Stimulated activated CD4-positive, alpha-beta T cell treated with anti-CD3 and anti-CD28 coated beads, Interleukin-1b, Interleukin-23, amount 100 ng/mL, for 48 hours (primary cell): Measurements from ENCODE around the gene DOCK4.

ENCODE experiments used
- DNase-seq: peaks from one replicate; pipeline ENCODE4 v3.0.0-alpha.2; 2020

The DOCK4 gene

GRCh38 chr7:112190120-112190519 is 16.1 kb downstream of the DOCK4 start:
- no peak for DNase-seq

DNA sequence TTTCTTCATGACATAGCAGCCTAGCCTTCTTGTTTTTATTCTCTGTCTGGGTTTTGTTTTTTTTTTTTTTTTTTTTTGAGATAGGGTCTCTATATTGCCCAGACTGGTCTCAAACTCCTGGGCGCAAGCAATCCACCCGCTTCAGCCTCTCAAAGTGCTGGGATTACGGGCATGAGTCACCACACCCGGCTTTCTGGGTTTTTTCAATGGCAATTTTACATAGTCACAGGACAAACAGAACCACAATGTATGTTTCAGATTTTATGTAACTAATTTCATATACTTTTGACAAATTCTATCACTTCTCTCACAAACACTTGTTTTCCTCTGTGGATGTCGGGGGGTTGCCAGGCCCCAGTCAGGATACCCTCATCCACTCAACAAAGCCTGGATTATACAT is 16.5 kb downstream of the DOCK4 start:
- no peak for DNase-seq

DNA sequence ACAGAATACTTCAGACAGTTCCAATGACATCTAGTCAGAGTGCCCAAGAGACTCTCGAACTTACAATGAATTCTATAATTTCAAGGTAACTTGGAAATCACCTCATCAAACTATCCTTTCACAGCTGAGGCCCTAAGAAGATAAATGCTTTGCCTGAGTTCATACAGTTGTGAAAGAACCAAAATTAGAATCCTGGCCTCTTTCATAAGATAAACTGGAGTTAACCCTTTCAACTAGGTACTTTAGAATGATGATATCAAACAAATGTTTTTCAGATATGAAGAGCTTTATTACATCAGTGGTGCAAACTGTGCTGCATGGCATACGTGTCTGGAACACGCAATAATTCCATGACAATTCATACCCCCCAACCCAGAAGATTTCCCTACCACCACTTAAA is 17.9 kb downstream of the DOCK4 start:
- no peak for DNase-seq

GRCh38 chr7:112186300-112186699 is 19.9 kb downstream of the DOCK4 start:
- DNase-seq, result no peak

DNA sequence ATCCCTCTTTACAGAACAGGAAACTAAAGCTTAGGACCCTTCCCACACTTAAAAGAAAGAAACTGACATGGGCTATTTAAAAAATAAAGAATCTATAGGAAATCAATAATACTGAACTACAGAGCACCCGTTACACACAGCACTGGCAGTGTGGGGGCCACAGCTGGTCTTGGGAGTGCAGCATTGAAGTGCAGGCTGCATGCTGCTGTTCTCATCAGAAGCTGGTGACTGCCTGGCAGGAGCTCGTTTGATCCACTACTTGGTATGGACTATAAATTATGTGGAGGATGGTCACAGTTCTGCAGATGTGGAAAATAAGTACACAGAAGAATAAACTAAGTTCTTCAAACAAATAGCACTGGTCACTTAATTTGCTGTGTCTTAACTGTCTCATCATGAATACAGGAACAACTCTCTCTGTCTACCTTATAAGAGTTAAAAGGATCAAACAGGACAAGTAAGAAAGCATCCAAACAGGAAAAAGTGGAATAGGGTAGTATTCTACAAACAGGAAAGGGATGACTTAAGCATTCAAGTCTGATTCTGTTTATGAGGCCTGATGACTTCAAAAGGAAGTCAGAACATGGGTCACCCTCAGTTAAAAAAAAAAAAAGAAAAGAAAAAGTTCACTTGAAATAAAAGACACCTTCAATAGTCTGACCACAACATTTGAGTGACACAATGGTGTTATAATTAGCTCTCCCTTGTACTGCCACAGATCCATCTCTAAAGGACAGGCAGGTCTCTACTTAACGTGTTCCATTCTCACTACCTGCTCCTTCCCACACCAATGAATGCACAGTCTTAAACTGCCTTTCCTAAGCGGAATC is 21.0 kb downstream of the DOCK4 start:
- no peak for DNase-seq

DNA sequence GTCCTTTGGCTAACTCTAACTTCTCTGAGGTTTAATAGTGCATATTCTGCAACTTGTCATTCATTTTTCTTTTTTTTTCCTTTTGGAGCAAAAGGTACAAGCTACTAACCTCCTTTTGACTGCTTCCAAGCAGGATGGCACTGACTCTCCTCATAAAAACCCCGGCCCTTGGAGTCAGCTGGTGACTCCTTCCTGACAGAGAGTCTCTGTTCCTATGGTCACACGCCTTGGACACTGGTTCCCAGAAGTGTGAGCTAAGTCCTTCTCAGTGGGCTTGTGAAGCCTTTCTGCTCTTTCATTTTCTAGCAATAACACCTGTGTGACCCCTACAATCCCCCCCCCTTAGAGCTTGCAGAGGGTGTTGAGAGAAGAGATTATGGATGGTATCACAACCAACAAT is 21.7 kb downstream of the DOCK4 start:
- DNase-seq, result no peak

DNA sequence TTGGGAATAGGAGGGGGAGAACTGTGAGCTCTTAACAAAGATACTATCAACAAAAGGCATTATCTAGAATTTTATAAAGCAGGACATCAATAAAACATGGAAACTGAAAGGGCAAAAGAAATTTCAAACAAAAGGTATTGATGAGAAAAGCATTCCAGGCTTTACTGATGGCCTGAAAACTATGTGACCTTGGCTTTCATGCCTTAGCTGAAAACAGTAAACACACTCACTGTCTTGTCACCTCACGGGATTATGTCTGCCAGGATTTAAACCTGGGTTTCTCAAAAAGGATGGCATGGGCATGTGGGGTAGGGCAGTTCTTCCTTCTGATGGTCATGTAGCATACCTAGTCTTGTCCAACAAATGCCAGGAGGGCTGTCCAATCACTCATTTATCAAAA is 22.9 kb downstream of the DOCK4 start:
- no peak for DNase-seq

DNA sequence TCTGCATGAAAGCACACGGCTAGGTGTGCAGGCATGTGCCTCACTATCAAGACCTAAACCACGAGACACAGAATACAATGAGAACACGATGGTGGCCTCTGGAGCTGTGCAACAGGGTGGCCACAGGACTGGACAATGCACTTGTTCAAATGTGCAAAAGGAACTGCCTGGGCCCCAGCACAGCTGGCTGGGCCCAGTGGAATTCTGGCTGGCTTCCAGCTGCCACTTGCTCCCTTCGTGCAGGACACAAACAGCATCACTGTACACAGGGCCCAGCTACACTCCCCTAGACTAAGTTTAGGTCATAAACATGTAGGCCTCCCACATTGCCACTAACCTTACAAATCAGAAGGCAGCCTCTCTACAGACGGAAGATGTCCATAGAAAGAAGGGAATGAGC is 23.4 kb downstream of the DOCK4 start:
- DNase-seq, result no peak

DNA sequence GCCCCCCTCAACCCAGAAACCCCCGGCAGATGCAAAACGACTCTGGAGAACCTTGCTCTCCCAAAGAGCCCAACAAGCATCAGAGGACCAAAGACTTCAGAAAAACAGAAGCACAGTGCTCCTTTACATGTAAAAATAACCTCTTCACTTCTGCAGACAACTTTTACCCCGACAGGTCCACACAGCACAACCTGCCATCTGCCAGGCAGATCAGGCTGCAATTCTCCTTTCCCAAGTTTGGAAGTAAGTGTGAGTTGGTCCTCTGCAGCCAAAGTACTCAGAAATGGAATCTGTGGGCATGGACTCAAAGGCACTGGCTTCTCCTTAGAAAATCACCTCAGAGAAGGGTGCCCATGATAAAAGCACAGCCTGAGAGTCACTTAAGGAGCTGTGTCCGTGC is 26.0 kb downstream of the DOCK4 start:
- DNase-seq, result no peak

- DNase-seq, result no peak
These were observed 29.3 kb downstream of the DOCK4 start for GRCh38 chr7:112176693-112177415.

- DNase-seq, result no peak
These were observed 30.0 kb downstream of the DOCK4 start for GRCh38 chr7:112176241-112176640.

- DNase-seq, result no peak
These were observed 32.0 kb downstream of the DOCK4 start for GRCh38 chr7:112174192-112174591.

- no peak for DNase-seq
These were observed 32.7 kb downstream of the DOCK4 start for GRCh38 chr7:112173568-112173905.

GRCh38 chr7:112172870-112173567 is 33.2 kb downstream of the DOCK4 start:
- DNase-seq, result no peak

- no peak for DNase-seq
These were observed 34.5 kb downstream of the DOCK4 start for GRCh38 chr7:112171673-112172072.

- DNase-seq, result no peak
These were observed 37.3 kb downstream of the DOCK4 start for GRCh38 chr7:112168915-112169314.

GRCh38 chr7:112167147-112167546 is 39.1 kb downstream of the DOCK4 start:
- DNase-seq, result no peak

DNA sequence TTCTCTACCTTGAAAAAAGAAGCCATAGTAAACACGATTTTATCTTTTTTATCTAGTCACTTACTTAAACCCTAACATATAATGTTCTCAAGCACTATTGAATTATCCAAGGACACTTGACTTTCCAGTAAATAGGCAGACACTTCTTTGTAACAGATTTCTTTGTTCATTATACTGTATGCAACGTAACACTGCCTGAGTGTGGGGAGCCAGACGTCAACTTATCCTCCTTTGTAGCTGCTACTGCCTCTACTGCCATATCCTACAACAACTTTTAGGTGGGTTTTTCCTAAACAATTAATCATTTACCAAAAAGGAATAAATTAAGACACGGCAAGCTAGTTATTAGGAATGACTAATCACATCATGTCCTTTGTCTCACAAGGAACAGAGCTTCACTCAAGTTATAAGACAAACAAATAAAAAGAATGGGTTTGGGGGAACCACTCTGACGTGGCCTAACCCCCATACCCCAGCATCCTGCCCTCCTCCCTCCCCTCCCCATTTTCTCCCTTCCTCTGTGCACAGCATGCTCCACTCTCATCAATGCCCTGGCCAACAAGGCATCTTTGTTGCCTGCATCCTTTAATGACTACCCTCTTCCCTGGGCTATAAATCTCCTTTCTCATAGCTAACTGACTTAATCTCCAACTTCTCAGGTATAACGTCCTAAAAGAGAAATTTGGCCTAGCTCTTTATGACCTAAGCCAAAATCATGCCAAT is 43.3 kb downstream of the DOCK4 start:
- DNase-seq, result no peak

- no peak for DNase-seq
These were observed 43.9 kb downstream of the DOCK4 start for GRCh38 chr7:112162142-112162766.

- DNase-seq, result no peak
These were observed 44.7 kb downstream of the DOCK4 start for GRCh38 chr7:112161253-112162141.

GRCh38 chr7:112160771-112161150 is 45.4 kb downstream of the DOCK4 start:
- no peak for DNase-seq
